HG02973 (cell line): ENCODE measurements around the gene DENND1A.
"Not testable (repeated sequence)": the region's sequence is repeated elsewhere in the genome, so short reads cannot be mapped to it uniquely, and the experiment has no call there.

ENCODE experiments used
- ATAC-seq: cut with Tn5 transposase; IDR thresholded peaks from one replicate; pipeline ENCODE4 v1.9.1; 2021; ENCODE audit warnings: moderate library complexity; ENCODE audit not compliant: unreplicated experiment

DENND1A gene

GRCh38 chr9:123929870-123930831 is at the start of gene DENND1A:
Gene DENND1A (minus strand): TSS chr9:123930126. CDS start chr9:123929905, 221 bp downstream.
- ATAC-seq = peak; percentile 65

- ATAC-seq = no peak
Observed at GRCh38 chr9:123978981-123979380, 49.1 kb upstream of the DENND1A start.

GRCh38 chr9:123976579-123976978 is 46.7 kb upstream of the DENND1A start:
- ATAC-seq = not testable (repeated sequence)

- ATAC-seq = no peak
Observed at GRCh38 chr9:123975871-123976270, 45.9 kb upstream of the DENND1A start.

GRCh38 chr9:123974471-123974870 is 44.5 kb upstream of the DENND1A start:
- no peak for ATAC-seq

GRCh38 chr9:123973590-123974223 is 43.8 kb upstream of the DENND1A start:
- ATAC-seq = no peak

- ATAC-seq = no peak
Observed at GRCh38 chr9:123972618-123973017, 42.7 kb upstream of the DENND1A start.

GRCh38 chr9:123967323-123967722 is 37.4 kb upstream of the DENND1A start:
- ATAC-seq = no peak

- ATAC-seq = no peak
Observed at GRCh38 chr9:123965801-123966686, 36.1 kb upstream of the DENND1A start.

- ATAC-seq = no peak
Observed at GRCh38 chr9:123964761-123965160, 34.8 kb upstream of the DENND1A start.

- no peak for ATAC-seq
Observed at GRCh38 chr9:123960965-123961364, 31.0 kb upstream of the DENND1A start.

- ATAC-seq = no peak
Observed at GRCh38 chr9:123960366-123960765, 30.4 kb upstream of the DENND1A start.

- ATAC-seq = no peak
Observed at GRCh38 chr9:123959787-123960186, 29.9 kb upstream of the DENND1A start.

GRCh38 chr9:123957731-123958130 is 27.8 kb upstream of the DENND1A start:
- ATAC-seq = no peak

GRCh38 chr9:123957168-123957721 is 27.3 kb upstream of the DENND1A start:
- no peak for ATAC-seq

- no peak for ATAC-seq
Observed at GRCh38 chr9:123955637-123956036, 25.7 kb upstream of the DENND1A start.

- ATAC-seq = no peak
Observed at GRCh38 chr9:123954518-123955280, 24.8 kb upstream of the DENND1A start.

- ATAC-seq = no peak
Observed at GRCh38 chr9:123952641-123953495, 22.9 kb upstream of the DENND1A start.

GRCh38 chr9:123948286-123948685 is 18.4 kb upstream of the DENND1A start:
- ATAC-seq = no peak
